Type B pancreatic cell (in vitro differentiated cells): Measurements from ENCODE around the gene LMAN2L. TPM values are rescaled to one million over a fixed set of nuclear protein-coding genes. Genes with fewer than 3 reads are reported as not detected.

ENCODE experiments used
- DNase-seq: peaks from one replicate; pipeline ENCODE4 v3.0.0; 2021; ENCODE audit warnings: mixed read lengths; ENCODE audit not compliant: unreplicated experiment; ENCODE audit errors: extremely low spot score
- H3K27ac Mint-ChIP-seq: 2 replicates; pipeline ENCODE4 v1.8.0; 2021; ENCODE audit warnings: mild to moderate bottlenecking, mixed read lengths
- H3K27me3 Mint-ChIP-seq: 2 replicates; pipeline ENCODE4 v1.8.0; 2021; ENCODE audit warnings: mixed read lengths
- H3K36me3 Mint-ChIP-seq: 2 replicates; pipeline ENCODE4 v1.8.0; 2021; ENCODE audit warnings: mixed read lengths
- H3K4me1 Mint-ChIP-seq: one replicate; pipeline ENCODE4 v1.8.0; 2021; ENCODE audit warnings: mixed read lengths; ENCODE audit not compliant: unreplicated experiment
- H3K4me3 Mint-ChIP-seq: 2 replicates; pipeline ENCODE4 v1.8.0; 2021; ENCODE audit warnings: mild to moderate bottlenecking, mixed read lengths
- H3K9me3 Mint-ChIP-seq: 2 replicates; pipeline ENCODE4 v1.8.0; 2021; ENCODE audit warnings: mixed read lengths
- CTCF ChIP-seq: fragments of 200-600 bp; sonication (generic); conservative IDR thresholded peaks from 2 replicates; pipeline ENCODE4 v1.5.0; 2021; ENCODE audit warnings: antibody characterized with exemption, mild to moderate bottlenecking
- total RNA-seq: library from RNA; stranded (reverse); gene quantifications from 2 replicates; pipeline ENCODE4 v1.2.1, GENCODE V29; 2021; ENCODE audit warnings: low replicate concordance

The LMAN2L gene
- total RNA-seq, 1 donor from 2014 or later = 31.9 TPM

GRCh38 chr2:96702098-96702785 is 37.6 kb downstream of the LMAN2L start:
- Mint-ChIP-seq H3K4me3 (no peak overlapping the region), H3K4me1 (no peaks in the 10 kb centered on the region)
- TF ChIP-seq CTCF = no peak

GRCh38 chr2:96701636-96702035 is 38.2 kb downstream of the LMAN2L start:
- Mint-ChIP-seq H3K36me3 (peaks cover 27% of the 10 kb centered on the region), H3K4me3 (no peak overlapping the region), H3K27ac (no peak overlapping the region), H3K4me1 (no peaks in the 10 kb centered on the region), H3K9me3 (no peaks in the 10 kb centered on the region), H3K27me3 (no peaks in the 10 kb centered on the region)
- TF ChIP-seq CTCF = no peak
- no peak for DNase-seq

More at GRCh38 chr2:96702098-96702785, 37.6 kb downstream of the LMAN2L start:
- peaks cover 32% of the 10 kb centered on the region for H3K36me3 Mint-ChIP-seq
- no peak for DNase-seq
- H3K27ac Mint-ChIP-seq = no peak overlapping the region
- H3K9me3 Mint-ChIP-seq = no peaks in the 10 kb centered on the region
- H3K27me3 Mint-ChIP-seq = no peaks in the 10 kb centered on the region

- no peak overlapping the region for H3K27ac Mint-ChIP-seq
- peaks cover 18% of the 10 kb centered on the region for H3K36me3 Mint-ChIP-seq
- no peak for DNase-seq
- H3K4me1 Mint-ChIP-seq = no peaks in the 10 kb centered on the region
- no peak for TF ChIP-seq CTCF
- no peaks in the 10 kb centered on the region for H3K9me3 Mint-ChIP-seq
- no peak overlapping the region for H3K4me3 Mint-ChIP-seq
- no peaks in the 10 kb centered on the region for H3K27me3 Mint-ChIP-seq
Observed at GRCh38 chr2:96700086-96700485, 39.8 kb downstream of the LMAN2L start.

- Mint-ChIP-seq H3K9me3 (no peaks in the 10 kb centered on the region), H3K4me1 (no peaks in the 10 kb centered on the region), H3K27ac (no peak overlapping the region), H3K27me3 (no peaks in the 10 kb centered on the region), H3K36me3 (peaks cover 17% of the 10 kb centered on the region), H3K4me3 (no peak overlapping the region)
- TF ChIP-seq CTCF = no peak
- DNase-seq = no peak
Observed at GRCh38 chr2:96699621-96700020, 40.2 kb downstream of the LMAN2L start.

GRCh38 chr2:96699021-96699420 is 40.8 kb downstream of the LMAN2L start:
- Mint-ChIP-seq H3K27ac (no peak overlapping the region), H3K9me3 (no peaks in the 10 kb centered on the region), H3K27me3 (no peaks in the 10 kb centered on the region), H3K36me3 (peaks cover 11% of the 10 kb centered on the region), H3K4me1 (peaks cover 4% of the 10 kb centered on the region), H3K4me3 (no peak overlapping the region)
- TF ChIP-seq CTCF = no peak
- no peak for DNase-seq
